Left lung (tissue), 10 donors: Measurements from ENCODE around the gene STAC. TPM values are rescaled to one million over a fixed set of nuclear protein-coding genes. Genes with fewer than 3 reads are reported as not detected.
"Not testable (repeated sequence)": the region's sequence is repeated elsewhere in the genome, so short reads cannot be mapped to it uniquely, and the experiment has no call there.

Experiments
- ATAC-seq: fragments of 200-7000 bp; cut with Tn5 transposase; one replicate; pipeline ENCODE4 v1.9.1; 2020; ENCODE audit warnings: moderate library complexity
- DNase-seq, 4 donors: peaks; one replicate each; pipeline ENCODE4 v3.0.0-alpha.2; 2013 to 2020
- H3K27ac ChIP-seq, 2 donors: fragments of 200-600 bp; sonication (generic) in 1 of 2; one replicate each; pipeline versions ENCODE4 v1.5.0 to v1.8.0; 2020 to 2021
- H3K27me3 ChIP-seq, 2 donors: fragments of 200-600 bp; sonication (generic) in 1 of 2; one replicate each; pipeline versions ENCODE4 v1.5.0 to v1.8.0; 2020 to 2021
- H3K36me3 ChIP-seq, 2 donors: fragments of 200-600 bp; sonication (generic) in 1 of 2; one replicate each; pipeline versions ENCODE4 v1.5.0 to v1.8.0; 2020 to 2021
- H3K4me1 ChIP-seq, 2 donors: fragments of 200-600 bp; one replicate each; pipeline ENCODE4 v1.8.0; 2021
- H3K4me3 ChIP-seq, 2 donors: fragments of 200-600 bp; sonication (generic) in 1 of 2; one replicate each; pipeline versions ENCODE4 v1.5.0 to v1.8.0; 2020 to 2021; ENCODE audit warnings: mild to moderate bottlenecking in 1 of 2
- H3K9me3 ChIP-seq, 2 donors: fragments of 200-600 bp; sonication (generic) in 1 of 2; one replicate each; pipeline versions ENCODE4 v1.5.0 to v1.8.0; 2020 to 2021
- CTCF ChIP-seq, 2 donors: fragments of 200-600 bp; sonication (generic) in 1 of 2; IDR thresholded peaks; one replicate each; pipeline versions ENCODE4 v1.5.0 to v1.8.0; 2021; ENCODE audit warnings: antibody characterized with exemption in 2 of 2
- intact Hi-C, 2 donors: fragments of 100-400 bp; cut with DNase I; formaldehyde crosslinking; loops; one replicate each; pipeline versions ENCODE4 v1.11.2 to v1.14.2; 2022
- polyA plus RNA-seq, 6 donors: library from polyadenylated mRNA; unstranded; fragments of 120-200 nt; gene quantifications; one replicate each; pipeline ENCODE4 v1.2.1, GENCODE V29; 2013; ENCODE audit not compliant: insufficient read length in 6 of 6
- total RNA-seq, 2 donors: library from RNA; stranded (reverse); fragmentation: NEBNext Ultra II Directional; extraction: Animal tissue kit (Norgen Biotek cat#: 25700); gene quantifications; one replicate each; pipeline ENCODE4 v1.2.1, GENCODE V29; 2021
- donor health status: DM: no; HTN: yes; CAD: no.
- donor health status: DM: no; HTN: no; CAD: no.

The STAC gene
- total and polyA plus RNA-seq, 8 donors = 0.53 to 16.7 (median 1.2) TPM

GRCh38 chr3:36489679-36490425 lies 109.5 kb downstream of the STAC start:
- Histone ChIP-seq H3K4me3 (no peak overlapping the region), H3K36me3 (no peaks in the 10 kb centered on the region), H3K9me3 (no peaks in the 10 kb centered on the region), H3K4me1 (peaks cover 5 to 8% of the 10 kb centered on the region in 2 donors), H3K27me3 (no peaks in the 10 kb centered on the region), H3K27ac (no peak overlapping the region)
- DNase-seq (no peak), ATAC-seq (no peak)
- intact Hi-C loops = no loop called here
- TF ChIP-seq CTCF (IDR thresholded peaks at IDR 0.05) = no peak

- Histone ChIP-seq H3K36me3 (no peaks in the 10 kb centered on the region), H3K27me3 (no peaks in the 10 kb centered on the region), H3K4me1 (peaks cover 20 to 39% of the 10 kb centered on the region in 2 donors), H3K9me3 (no peaks in the 10 kb centered on the region), H3K4me3 (no peak overlapping the region), H3K27ac (no peak overlapping the region)
- no peak for ATAC-seq
- no peak for TF ChIP-seq CTCF (IDR thresholded peaks at IDR 0.05)
- intact Hi-C loops = no loop called here
- no peak for DNase-seq
These were observed 112.7 kb downstream of the STAC start for GRCh38 chr3:36493051-36493450.

GRCh38 chr3:36494461-36495109 lies 114.3 kb downstream of the STAC start:
- H3K27me3 ChIP-seq = no peaks in the 10 kb centered on the region
- intact Hi-C loops = no loop called here
- no peaks in the 10 kb centered on the region for H3K9me3 ChIP-seq
- no peak for TF ChIP-seq CTCF (IDR thresholded peaks at IDR 0.05)
- H3K4me1 ChIP-seq = peaks cover 20 to 39% of the 10 kb centered on the region in 2 donors
- no peaks in the 10 kb centered on the region for H3K36me3 ChIP-seq
- DNase-seq = peak in 2 of 4 donors; percentile 45 to 55
- peak overlapping the region; percentile 51 to 54 for H3K27ac ChIP-seq
- peak; percentile 81 for ATAC-seq
- H3K4me3 ChIP-seq = no peak overlapping the region

- H3K36me3 ChIP-seq = no peaks in the 10 kb centered on the region
- H3K4me3 ChIP-seq = no peak overlapping the region
- DNase-seq (peak in 2 of 4 donors; percentile 42 to 53), ATAC-seq (peak; percentile 55)
- H3K27me3 ChIP-seq = no peaks in the 10 kb centered on the region
- intact Hi-C loops = no loop called here
- H3K27ac ChIP-seq = peak overlapping the region in 1 of 2 donors; percentile 54
- H3K4me1 ChIP-seq = peaks cover 20 to 45% of the 10 kb centered on the region in 2 donors
- TF ChIP-seq CTCF (IDR thresholded peaks at IDR 0.05) = no peak
- H3K9me3 ChIP-seq = no peaks in the 10 kb centered on the region
These were observed 116.7 kb downstream of the STAC start for GRCh38 chr3:36496684-36497633.

GRCh38 chr3:36500053-36500452 lies 119.7 kb downstream of the STAC start:
- H3K27ac ChIP-seq, ATAC-seq, H3K27me3 ChIP-seq, DNase-seq, H3K36me3 ChIP-seq, H3K4me3 ChIP-seq, H3K9me3 ChIP-seq, intact Hi-C loops: not testable (repeated sequence)
- H3K4me1 ChIP-seq = peaks cover 15 to 39% of the 10 kb centered on the region in 2 donors
